ENCODE measurements around the gene METRN. TPM values are rescaled to one million over a fixed set of nuclear protein-coding genes. Genes with fewer than 3 reads are reported as not detected.

METRN gene
- polyA plus RNA-seq, 1 donor (not counting 4 experiments of a cell fraction or from before 2014, with no cell fraction given) = 42.1 TPM

DNA sequence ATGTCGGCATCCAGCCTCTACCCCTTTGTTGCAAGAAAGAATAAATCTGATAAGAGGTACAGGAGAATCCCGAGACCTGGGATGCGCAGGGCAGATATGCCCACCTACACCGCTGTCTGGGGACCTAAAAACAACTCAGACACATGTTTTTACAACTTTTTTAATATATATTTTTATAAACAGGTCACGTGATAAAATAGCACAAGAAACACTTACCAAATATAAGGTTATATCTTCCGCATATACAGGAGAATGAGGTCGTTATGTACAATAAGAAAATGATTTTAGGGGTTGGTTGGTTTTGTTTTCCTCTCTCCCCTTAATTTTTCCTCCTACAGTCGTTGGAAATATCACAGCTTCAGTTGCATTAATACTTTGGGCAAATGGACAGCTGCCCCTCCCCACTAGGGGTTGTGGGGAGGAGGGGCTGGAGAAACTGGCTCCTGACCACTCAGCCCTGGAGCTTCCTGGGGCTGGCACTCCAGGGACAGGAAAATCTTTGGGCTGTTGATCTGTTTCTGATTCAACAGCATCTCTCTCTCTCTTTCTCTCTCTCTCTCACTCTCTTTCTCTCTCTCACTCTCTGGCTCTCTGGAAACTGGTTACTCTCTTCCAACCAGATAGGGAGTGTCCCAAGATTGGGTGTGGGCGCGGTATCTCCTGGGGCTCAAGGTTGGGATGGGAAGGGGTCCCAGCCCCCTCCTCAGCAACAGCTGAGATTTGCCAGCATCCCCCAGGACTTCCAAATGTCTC, 22.4 kb upstream of the METRN start:
- Histone ChIP-seq H4K20me1 (ENCODE audit: control insufficient read depth, extremely low read depth, insufficient read depth, low read length) (no peaks in the 10 kb centered on the region), H3K4me3 (ENCODE audit: control insufficient read depth in 2 of 3, extremely low read depth in 1 of 3, insufficient read depth in 2 of 3, low read depth in 1 of 3, low read length in 3 of 3) (no peak overlapping the region), H3K9me3 (ENCODE audit: control insufficient read depth, low read depth, low read length) (no peaks in the 10 kb centered on the region), H3K9me1 (ENCODE audit: control insufficient read depth, extremely low read depth, insufficient read depth, low read length) (no peaks in the 10 kb centered on the region), H3K4me2 (ENCODE audit: control insufficient read depth, extremely low read depth, insufficient read depth, low read depth, low read length) (no peak overlapping the region), H3K36me3 (ENCODE audit: control insufficient read depth in 2 of 2, extremely low read depth in 1 of 2, insufficient read depth in 2 of 2, low read length in 2 of 2) (peaks cover 0 to 2% of the 10 kb centered on the region in 2 experiments), H2AFZ (ENCODE audit: control insufficient read depth, low read length) (no peak overlapping the region), H3K4me1 (ENCODE audit: control insufficient read depth, extremely low read depth, insufficient read depth, low read length) (peaks cover 12% of the 10 kb centered on the region), H3K9ac (ENCODE audit: control insufficient read depth, extremely low read depth, insufficient read depth, low read length) (no peak overlapping the region), H3K79me2 (ENCODE audit: control insufficient read depth, insufficient read depth, low read length) (peaks cover 5% of the 10 kb centered on the region), H3K27me3 (ENCODE audit: control insufficient read depth, extremely low read depth, insufficient read depth, low read length) (peaks cover 50% of the 10 kb centered on the region), H3K27ac (ENCODE audit: control insufficient read depth, insufficient read depth, low read length) (no peak overlapping the region)
- dilution Hi-C loops (cut with MboI; ENCODE audit: extremely low pct_ligation_motif_present, low sequenced_read_pairs) = no loop called here
- no peak for DNase-seq (ENCODE audit: low read depth, low spot score)
- no peak for TF ChIP-seq EZH2 (IDR thresholded peaks at IDR 0.05; ENCODE audit: low read length)
- TF ChIP-seq, protein P1, sequence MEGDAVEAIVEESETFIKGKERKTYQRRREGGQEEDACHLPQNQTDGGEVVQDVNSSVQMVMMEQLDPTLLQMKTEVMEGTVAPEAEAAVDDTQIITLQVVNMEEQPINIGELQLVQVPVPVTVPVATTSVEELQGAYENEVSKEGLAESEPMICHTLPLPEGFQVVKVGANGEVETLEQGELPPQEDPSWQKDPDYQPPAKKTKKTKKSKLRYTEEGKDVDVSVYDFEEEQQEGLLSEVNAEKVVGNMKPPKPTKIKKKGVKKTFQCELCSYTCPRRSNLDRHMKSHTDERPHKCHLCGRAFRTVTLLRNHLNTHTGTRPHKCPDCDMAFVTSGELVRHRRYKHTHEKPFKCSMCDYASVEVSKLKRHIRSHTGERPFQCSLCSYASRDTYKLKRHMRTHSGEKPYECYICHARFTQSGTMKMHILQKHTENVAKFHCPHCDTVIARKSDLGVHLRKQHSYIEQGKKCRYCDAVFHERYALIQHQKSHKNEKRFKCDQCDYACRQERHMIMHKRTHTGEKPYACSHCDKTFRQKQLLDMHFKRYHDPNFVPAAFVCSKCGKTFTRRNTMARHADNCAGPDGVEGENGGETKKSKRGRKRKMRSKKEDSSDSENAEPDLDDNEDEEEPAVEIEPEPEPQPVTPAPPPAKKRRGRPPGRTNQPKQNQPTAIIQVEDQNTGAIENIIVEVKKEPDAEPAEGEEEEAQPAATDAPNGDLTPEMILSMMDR (optimal IDR thresholded peaks at IDR 0.05 in 1 of 3, IDR thresholded peaks at IDR 0.05 in 1 of 3, conservative IDR thresholded peaks at IDR 0.05 in 1 of 3; ENCODE audit: extremely low read depth in 1 of 3, insufficient read depth in 2 of 3, low read length in 3 of 3) = no peak
- no peak for FAIRE-seq

DNA sequence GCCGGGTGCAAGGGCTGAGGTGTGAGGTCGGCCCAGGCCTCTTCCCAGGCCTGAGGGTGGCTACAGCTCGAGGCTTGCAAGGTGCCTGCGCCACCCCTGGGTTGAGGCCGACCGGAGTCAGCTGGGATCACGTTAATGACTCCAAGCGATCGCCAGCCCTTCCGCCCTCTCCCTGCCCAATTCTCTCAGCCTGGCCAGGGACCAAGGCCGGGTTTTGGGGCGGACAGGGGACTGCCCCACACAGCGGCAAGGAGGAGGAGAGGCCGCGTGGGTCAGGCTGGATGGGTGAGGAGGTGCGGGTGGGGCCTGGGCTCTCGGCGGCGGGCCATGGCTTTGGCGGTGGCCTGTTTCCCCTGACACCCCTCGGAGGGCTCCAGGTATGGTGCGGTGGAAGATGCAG, 21.6 kb upstream of the METRN start:
- no peak overlapping the region for H3K27ac ChIP-seq (ENCODE audit: control insufficient read depth, insufficient read depth, low read length)
- H4K20me1 ChIP-seq (ENCODE audit: control insufficient read depth, extremely low read depth, insufficient read depth, low read length) = no peaks in the 10 kb centered on the region
- H3K27me3 ChIP-seq (ENCODE audit: control insufficient read depth, extremely low read depth, insufficient read depth, low read length) = peaks cover 50% of the 10 kb centered on the region
- peaks cover 12% of the 10 kb centered on the region for H3K4me1 ChIP-seq (ENCODE audit: control insufficient read depth, extremely low read depth, insufficient read depth, low read length)
- H3K9ac ChIP-seq (ENCODE audit: control insufficient read depth, extremely low read depth, insufficient read depth, low read length) = no peak overlapping the region
- H3K4me3 ChIP-seq (ENCODE audit: control insufficient read depth in 2 of 3, extremely low read depth in 1 of 3, insufficient read depth in 2 of 3, low read depth in 1 of 3, low read length in 3 of 3) = no peak overlapping the region
- DNase-seq (ENCODE audit: low read depth, low spot score) (no peak), FAIRE-seq (no peak)
- TF ChIP-seq, protein P1 (optimal IDR thresholded peaks at IDR 0.05 in 1 of 3, IDR thresholded peaks at IDR 0.05 in 1 of 3, conservative IDR thresholded peaks at IDR 0.05 in 1 of 3; ENCODE audit: extremely low read depth in 1 of 3, insufficient read depth in 2 of 3, low read length in 3 of 3) = no peak
- peak; percentile 80 for TF ChIP-seq EZH2 (IDR thresholded peaks at IDR 0.05; ENCODE audit: low read length)
- H3K9me1 ChIP-seq (ENCODE audit: control insufficient read depth, extremely low read depth, insufficient read depth, low read length) = no peaks in the 10 kb centered on the region
- no peak overlapping the region for H2AFZ ChIP-seq (ENCODE audit: control insufficient read depth, low read length)
- peaks cover 5% of the 10 kb centered on the region for H3K79me2 ChIP-seq (ENCODE audit: control insufficient read depth, insufficient read depth, low read length)
- dilution Hi-C loops (cut with MboI; ENCODE audit: extremely low pct_ligation_motif_present, low sequenced_read_pairs) = no loop called here
- H3K4me2 ChIP-seq (ENCODE audit: control insufficient read depth, extremely low read depth, insufficient read depth, low read depth, low read length) = no peak overlapping the region
- H3K9me3 ChIP-seq (ENCODE audit: control insufficient read depth, low read depth, low read length) = no peaks in the 10 kb centered on the region
- no peaks in the 10 kb centered on the region for H3K36me3 ChIP-seq (ENCODE audit: control insufficient read depth in 2 of 2, extremely low read depth in 1 of 2, insufficient read depth in 2 of 2, low read length in 2 of 2)
